Measurements from ENCODE around the gene RIPPLY2. TPM values are rescaled to one million over a fixed set of nuclear protein-coding genes. Genes with fewer than 3 reads are reported as not detected.

RIPPLY2 gene
- total RNA-seq, 1 donor from 2014 or later: not detected

DNA sequence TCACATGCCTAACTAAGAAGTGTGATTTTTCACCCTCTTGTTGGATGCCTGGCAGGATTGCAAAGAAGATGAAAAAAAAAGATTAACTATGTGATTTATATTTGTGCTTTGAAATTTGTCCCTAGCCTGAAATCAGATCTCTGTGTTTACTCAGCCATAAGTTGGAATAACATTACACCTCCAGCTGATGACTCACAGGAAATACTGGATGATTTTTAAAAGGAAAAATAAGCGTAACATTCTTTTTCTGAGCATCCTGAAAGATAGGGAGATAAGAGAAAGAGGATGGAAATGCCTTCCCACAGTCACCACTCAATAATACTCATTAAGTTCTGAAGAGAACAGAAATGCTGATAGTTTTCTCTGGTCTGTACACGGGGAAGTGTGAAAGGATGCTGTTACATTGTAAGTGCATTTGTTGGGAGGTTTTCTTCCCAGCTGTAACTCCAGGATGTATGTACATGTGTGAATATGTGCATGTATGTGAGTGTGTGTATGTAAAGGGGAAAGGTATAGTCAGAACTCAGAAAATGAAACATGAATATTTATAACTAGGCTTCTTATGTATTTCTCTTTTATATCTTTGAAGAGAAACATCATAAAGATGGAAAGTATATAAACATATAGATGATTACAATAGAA, 37.4 kb upstream of the RIPPLY2 start:
- Mint-ChIP-seq H3K27me3 (ENCODE audit: low read depth) (peaks cover 2% of the 10 kb centered on the region), H3K27ac (no peak overlapping the region), H3K4me1 (no peaks in the 10 kb centered on the region), H3K9me3 (no peaks in the 10 kb centered on the region), H3K4me3 (no peak overlapping the region), H3K36me3 (no peaks in the 10 kb centered on the region)
- TF ChIP-seq, protein P1, sequence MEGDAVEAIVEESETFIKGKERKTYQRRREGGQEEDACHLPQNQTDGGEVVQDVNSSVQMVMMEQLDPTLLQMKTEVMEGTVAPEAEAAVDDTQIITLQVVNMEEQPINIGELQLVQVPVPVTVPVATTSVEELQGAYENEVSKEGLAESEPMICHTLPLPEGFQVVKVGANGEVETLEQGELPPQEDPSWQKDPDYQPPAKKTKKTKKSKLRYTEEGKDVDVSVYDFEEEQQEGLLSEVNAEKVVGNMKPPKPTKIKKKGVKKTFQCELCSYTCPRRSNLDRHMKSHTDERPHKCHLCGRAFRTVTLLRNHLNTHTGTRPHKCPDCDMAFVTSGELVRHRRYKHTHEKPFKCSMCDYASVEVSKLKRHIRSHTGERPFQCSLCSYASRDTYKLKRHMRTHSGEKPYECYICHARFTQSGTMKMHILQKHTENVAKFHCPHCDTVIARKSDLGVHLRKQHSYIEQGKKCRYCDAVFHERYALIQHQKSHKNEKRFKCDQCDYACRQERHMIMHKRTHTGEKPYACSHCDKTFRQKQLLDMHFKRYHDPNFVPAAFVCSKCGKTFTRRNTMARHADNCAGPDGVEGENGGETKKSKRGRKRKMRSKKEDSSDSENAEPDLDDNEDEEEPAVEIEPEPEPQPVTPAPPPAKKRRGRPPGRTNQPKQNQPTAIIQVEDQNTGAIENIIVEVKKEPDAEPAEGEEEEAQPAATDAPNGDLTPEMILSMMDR (IDR thresholded peaks at IDR 0.05; ENCODE audit: unreplicated experiment): no peak
- no peak for DNase-seq (ENCODE audit: low spot score in 2 of 2, unreplicated experiment in 2 of 2)

DNA sequence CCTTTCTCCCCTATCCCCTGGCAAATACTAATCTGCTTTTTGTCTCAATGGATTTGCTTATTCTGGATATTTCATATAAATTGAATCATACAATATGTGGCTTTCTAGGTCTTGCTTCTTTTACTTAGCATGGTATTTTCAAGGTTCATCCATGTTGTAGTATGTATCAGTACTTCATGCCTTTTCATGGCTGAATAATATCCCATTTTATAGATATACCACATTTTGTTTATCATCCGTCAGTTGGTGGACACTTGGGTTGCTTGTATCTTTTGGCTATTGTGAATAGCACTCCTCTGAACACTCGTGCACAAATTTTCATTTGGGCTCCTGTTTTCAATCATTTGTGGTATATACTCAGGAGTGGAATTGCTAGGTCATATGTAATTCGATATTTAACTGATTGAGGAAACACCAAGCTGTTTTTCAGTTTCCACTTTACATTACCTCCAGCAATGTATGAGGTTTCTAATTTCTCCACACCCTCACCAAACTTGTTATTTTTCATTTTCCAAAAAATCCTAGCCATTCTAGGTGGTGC, 30.5 kb upstream of the RIPPLY2 start:
- H3K27me3 Mint-ChIP-seq (ENCODE audit: low read depth): peaks cover 2% of the 10 kb centered on the region
- no peak overlapping the region for H3K27ac Mint-ChIP-seq
- H3K36me3 Mint-ChIP-seq: no peaks in the 10 kb centered on the region
- H3K9me3 Mint-ChIP-seq: peaks cover 4% of the 10 kb centered on the region
- H3K4me3 Mint-ChIP-seq: no peak overlapping the region
- no peak for DNase-seq (ENCODE audit: low spot score in 2 of 2, unreplicated experiment in 2 of 2)
- TF ChIP-seq, protein P1 (IDR thresholded peaks at IDR 0.05; ENCODE audit: unreplicated experiment): no peak
- no peaks in the 10 kb centered on the region for H3K4me1 Mint-ChIP-seq

DNA sequence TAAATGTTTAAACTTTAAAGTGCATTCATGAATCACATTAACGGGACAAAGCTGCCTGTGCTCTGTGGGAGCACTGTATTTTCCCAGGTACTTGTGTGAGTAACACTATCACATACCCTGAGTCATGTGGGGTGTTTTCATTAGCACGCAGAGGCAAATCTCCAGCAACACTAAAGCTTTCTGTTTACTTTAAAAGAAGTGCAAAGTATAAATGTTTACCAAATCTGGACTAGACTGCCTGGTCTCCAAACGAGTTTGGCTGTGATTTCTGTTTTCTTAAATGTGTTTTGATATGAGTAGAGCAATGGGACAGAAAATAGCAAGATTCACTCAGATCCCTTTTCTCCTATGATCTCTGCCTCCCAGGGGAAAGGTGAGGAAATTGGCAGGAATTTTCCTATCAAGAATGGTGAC, 28.8 kb upstream of the RIPPLY2 start:
- no peaks in the 10 kb centered on the region for H3K27me3 Mint-ChIP-seq (ENCODE audit: low read depth)
- no peak overlapping the region for H3K27ac Mint-ChIP-seq
- H3K4me3 Mint-ChIP-seq: no peak overlapping the region
- TF ChIP-seq, protein P1 (IDR thresholded peaks at IDR 0.05; ENCODE audit: unreplicated experiment): no peak
- H3K9me3 Mint-ChIP-seq: peaks cover 4% of the 10 kb centered on the region
- no peaks in the 10 kb centered on the region for H3K4me1 Mint-ChIP-seq
- no peaks in the 10 kb centered on the region for H3K36me3 Mint-ChIP-seq
- no peak for DNase-seq (ENCODE audit: low spot score in 2 of 2, unreplicated experiment in 2 of 2)

DNA sequence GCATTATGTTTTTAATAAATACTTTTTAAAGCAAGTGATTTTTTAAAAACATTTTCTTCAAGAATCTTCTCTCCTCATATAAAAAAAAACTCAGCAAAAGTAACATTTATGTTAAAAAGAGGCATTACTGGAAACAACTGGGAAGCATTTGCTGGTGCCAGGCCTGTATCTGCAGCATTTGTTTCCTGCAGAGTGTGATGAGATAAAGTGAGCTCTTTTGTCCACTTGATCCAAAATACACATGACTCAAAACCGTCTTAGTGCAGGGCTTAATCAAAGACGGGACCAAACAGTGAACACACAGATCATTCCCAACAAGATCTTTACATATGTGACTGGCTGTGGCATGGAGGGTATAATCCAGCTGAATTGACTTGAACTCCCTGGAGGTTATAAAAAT, 28.3 kb upstream of the RIPPLY2 start:
- no peak for DNase-seq (ENCODE audit: low spot score in 2 of 2, unreplicated experiment in 2 of 2)
- Mint-ChIP-seq H3K27ac (no peak overlapping the region), H3K4me1 (no peaks in the 10 kb centered on the region), H3K36me3 (no peaks in the 10 kb centered on the region), H3K9me3 (peaks cover 4% of the 10 kb centered on the region), H3K4me3 (no peak overlapping the region), H3K27me3 (ENCODE audit: low read depth) (no peaks in the 10 kb centered on the region)
- TF ChIP-seq, protein P1 (IDR thresholded peaks at IDR 0.05; ENCODE audit: unreplicated experiment): no peak

DNA sequence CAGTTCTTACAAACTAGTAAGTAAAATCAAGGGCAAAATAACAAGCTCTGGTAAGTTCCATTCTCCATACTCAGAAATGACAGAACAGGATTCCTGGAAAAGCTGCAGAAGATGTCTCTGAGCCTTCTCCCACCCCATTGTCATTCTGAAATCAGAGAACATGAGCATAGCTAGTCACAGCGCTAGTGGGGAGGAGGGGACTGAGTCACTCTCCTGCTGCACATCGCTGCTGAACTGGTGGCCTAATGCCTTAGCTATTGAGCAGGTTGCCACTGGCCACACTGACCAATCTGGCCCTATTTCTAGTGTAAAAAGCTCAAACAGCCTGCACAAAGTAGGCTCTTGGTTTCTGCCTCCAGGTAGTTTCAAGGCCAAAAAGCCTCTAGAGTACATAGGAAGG, 26.1 kb upstream of the RIPPLY2 start:
- Mint-ChIP-seq H3K4me1 (no peaks in the 10 kb centered on the region), H3K27ac (no peak overlapping the region), H3K4me3 (no peak overlapping the region), H3K27me3 (ENCODE audit: low read depth) (peaks cover 2% of the 10 kb centered on the region), H3K36me3 (no peaks in the 10 kb centered on the region), H3K9me3 (peaks cover 4% of the 10 kb centered on the region)
- TF ChIP-seq, protein P1 (IDR thresholded peaks at IDR 0.05; ENCODE audit: unreplicated experiment): no peak
- no peak for DNase-seq (ENCODE audit: low spot score in 2 of 2, unreplicated experiment in 2 of 2)

Data from mesothelial cell of epicardium (in vitro differentiated cells).